OCI-LY7 (cell line): ENCODE data around the gene REN. TPM values are rescaled to one million over a fixed set of nuclear protein-coding genes. Genes with fewer than 3 reads are reported as not detected.

Source experiments
- BruUV-seq: library from RNA; stranded (reverse); fragments of 400-500 nt; replicated peaks from 2 replicates; lab custom pipeline; 2021; lab: Mats Ljungman, UMichigan
- CTCF ChIA-PET: fragments of 300-600 bp; sonication (Branson Sonifier 250); formaldehyde crosslinking; loops from one replicate; lab custom pipeline; 2022; ENCODE audit warnings: antibody characterized with exemption; ENCODE audit not compliant: unreplicated experiment; lab: Charles Lee
- POLR2A ChIA-PET: fragments of 300-600 bp; sonication (Branson Sonifier 250); formaldehyde crosslinking; loops from one replicate; lab custom pipeline; 2022; ENCODE audit warnings: antibody characterized with exemption; lab: Charles Lee
- DNase-seq: peaks from one replicate; pipeline ENCODE4 v3.0.0-alpha.2; 2015; ENCODE audit warnings: low spot score
- H2AFZ ChIP-seq: fragments of 200-600 bp; sonication (generic), shearing (Covaris generic); 2 replicates; pipeline ENCODE4 v1.6.1; 2014; ENCODE audit warnings: mild to moderate bottlenecking, antibody characterized with exemption, low read length, moderate library complexity
- H3K27ac ChIP-seq: fragments of 200-600 bp; sonication (generic); 2 replicates; pipeline ENCODE4 v1.5.1; 2014; ENCODE audit warnings: mixed run types, low read depth, mild to moderate bottlenecking, moderate library complexity, low read length, inconsistent platforms; ENCODE audit not compliant: poor library complexity, severe bottlenecking
- H3K36me3 ChIP-seq: fragments of 200-600 bp; sonication (generic); 2 replicates; pipeline ENCODE4 v1.6.1; 2014; ENCODE audit warnings: mild to moderate bottlenecking, antibody characterized with exemption, low read length, moderate library complexity, mixed read lengths; ENCODE audit not compliant: insufficient read depth
- H3K4me1 ChIP-seq: fragments of 200-600 bp; sonication (generic); 2 replicates; pipeline ENCODE4 v1.5.1; 2014; ENCODE audit warnings: mild to moderate bottlenecking, low read length; ENCODE audit not compliant: insufficient read depth, poor library complexity, severe bottlenecking
- H3K4me2 ChIP-seq: fragments of 200-600 bp; sonication (generic); 2 replicates; pipeline ENCODE4 v1.6.1; 2014; ENCODE audit warnings: mild to moderate bottlenecking, low read length
- H3K4me3 ChIP-seq: fragments of 200-600 bp; sonication (generic); 2 replicates; pipeline ENCODE4 v1.5.1; 2014; ENCODE audit warnings: mild to moderate bottlenecking, low read depth, low read length; ENCODE audit not compliant: poor library complexity, severe bottlenecking
- H3K79me2 ChIP-seq: fragments of 200-600 bp; sonication (generic); 2 replicates; pipeline ENCODE4 v1.6.1; 2016; ENCODE audit warnings: low read depth, mild to moderate bottlenecking, low read length, moderate library complexity, mixed read lengths; ENCODE audit not compliant: insufficient read depth
- H3K9me2 ChIP-seq: fragments of 200-600 bp; sonication (generic); 2 replicates; pipeline ENCODE4 v1.6.1; 2016; ENCODE audit warnings: mild to moderate bottlenecking, low read length, mixed read lengths; ENCODE audit not compliant: insufficient read depth
- H3K9me3 ChIP-seq: fragments of 200-600 bp; sonication (generic); 2 replicates; pipeline ENCODE4 v1.6.1; 2014; ENCODE audit warnings: mild to moderate bottlenecking, mixed run types, low read length, mixed read lengths
- H4K20me1 ChIP-seq: fragments of 200-600 bp; sonication (generic); 2 replicates; pipeline ENCODE4 v1.6.1; 2014; ENCODE audit warnings: mild to moderate bottlenecking, antibody characterized with exemption, low read length, moderate library complexity, mixed read lengths; ENCODE audit not compliant: insufficient read depth
- CTCF ChIP-seq: fragments of 200-600 bp; sonication (generic); conservative IDR thresholded peaks from 2 replicates; pipeline ENCODE4 v1.5.1; 2014; ENCODE audit warnings: mild to moderate bottlenecking, antibody characterized with exemption, low read length, moderate library complexity, mixed read lengths
- EZH2phosphoT487 ChIP-seq: fragments of 200-600 bp; sonication (generic); IDR thresholded peaks from 2 replicates; pipeline ENCODE4 v1.6.1; 2018; ENCODE audit warnings: low read depth, borderline replicate concordance, mild to moderate bottlenecking, mixed run types, antibody characterized with exemption, low read length, moderate library complexity, mixed read lengths
- intact Hi-C: fragments of 100-400 bp; cut with micrococcal nuclease; formaldehyde crosslinking; loops from one replicate; pipeline ENCODE4 v1.10.0; 2022; ENCODE audit not compliant: unreplicated experiment
- total RNA-seq, 2 experiments: library from RNA; depleted of rRNA in 1 of 2; stranded (reverse); fragments of >200 nt in 1 of 2; shearing (Covaris generic) in 1 of 2; gene quantifications; 2 replicates each; pipeline ENCODE4 v1.2.3, GENCODE V29; 2014 to 2022

The REN gene
- total RNA-seq, 2 experiments from 2014 or later, result not detected

GRCh38 chr1:204132718-204133117, 33.4 kb downstream of the REN start:
- Histone ChIP-seq H3K27ac (no peak overlapping the region), H2AFZ (no peak overlapping the region), H3K4me1 (peaks cover 4% of the 10 kb centered on the region), H3K9me3 (no peaks in the 10 kb centered on the region), H3K4me3 (no peak overlapping the region), H3K4me2 (no peak overlapping the region), H3K36me3 (no peaks in the 10 kb centered on the region), H3K79me2 (no peaks in the 10 kb centered on the region), H4K20me1 (no peaks in the 10 kb centered on the region), H3K9me2 (no peaks in the 10 kb centered on the region)
- DNase-seq, result no peak
- ChIA-PET CTCF (no interaction called here), POLR2A (interaction anchor here (0.7 to 1.6 kb wide), 2 partner anchors 28 to 266 kb away, joined by 3 read pairs; no protein-coding TSS in a partner anchor)
- BruUV-seq, result no TSS peak
- intact Hi-C loops, result no loop called here
- TF ChIP-seq CTCF (no peak), EZH2phosphoT487 (no peak)

- H3K27ac ChIP-seq, result no peak overlapping the region
- H3K4me1 ChIP-seq, result peaks cover 4% of the 10 kb centered on the region
- H3K9me2 ChIP-seq, result no peaks in the 10 kb centered on the region
- no TSS peak for BruUV-seq
- no peaks in the 10 kb centered on the region for H4K20me1 ChIP-seq
- ChIA-PET POLR2A (interaction anchor here (1.6 kb wide), 1 partner anchor 266 kb away, joined by 3 read pairs; no protein-coding TSS in a partner anchor), CTCF (no interaction called here)
- H3K4me2 ChIP-seq, result no peak overlapping the region
- no peaks in the 10 kb centered on the region for H3K9me3 ChIP-seq
- no peak overlapping the region for H3K4me3 ChIP-seq
- no peak for DNase-seq
- H3K36me3 ChIP-seq, result no peaks in the 10 kb centered on the region
- intact Hi-C loops, result no loop called here
- TF ChIP-seq EZH2phosphoT487 (no peak), CTCF (no peak)
- H2AFZ ChIP-seq, result no peak overlapping the region
- no peaks in the 10 kb centered on the region for H3K79me2 ChIP-seq
Measured at GRCh38 chr1:204131978-204132377, 34.2 kb downstream of the REN start.

- Histone ChIP-seq H3K4me3 (no peak overlapping the region), H4K20me1 (no peaks in the 10 kb centered on the region), H3K79me2 (no peaks in the 10 kb centered on the region), H3K4me1 (peaks cover 4% of the 10 kb centered on the region), H3K9me3 (no peaks in the 10 kb centered on the region), H3K36me3 (no peaks in the 10 kb centered on the region), H3K27ac (no peak overlapping the region), H3K9me2 (no peaks in the 10 kb centered on the region), H2AFZ (no peak overlapping the region), H3K4me2 (no peak overlapping the region)
- ChIA-PET CTCF (interaction anchor here (0.6 to 1.6 kb wide), 2 partner anchors 260 to 505 kb away, joined by 5 to 7 read pairs; partner anchors contain the start of gene ATP2B4), POLR2A (interaction anchor here (1.6 kb wide), 1 partner anchor 265 kb away, joined by 3 read pairs; no protein-coding TSS in a partner anchor)
- no TSS peak for BruUV-seq
- TF ChIP-seq CTCF (no peak), EZH2phosphoT487 (no peak)
- intact Hi-C loops, result no loop called here
- no peak for DNase-seq
Measured at GRCh38 chr1:204130981-204131892, 34.9 kb downstream of the REN start.
